ENCODE results near the gene IKZF1.
A peak's percentile ranks its signal among the peaks of the same experiment; 100 is the strongest.

The IKZF1 gene

DNA sequence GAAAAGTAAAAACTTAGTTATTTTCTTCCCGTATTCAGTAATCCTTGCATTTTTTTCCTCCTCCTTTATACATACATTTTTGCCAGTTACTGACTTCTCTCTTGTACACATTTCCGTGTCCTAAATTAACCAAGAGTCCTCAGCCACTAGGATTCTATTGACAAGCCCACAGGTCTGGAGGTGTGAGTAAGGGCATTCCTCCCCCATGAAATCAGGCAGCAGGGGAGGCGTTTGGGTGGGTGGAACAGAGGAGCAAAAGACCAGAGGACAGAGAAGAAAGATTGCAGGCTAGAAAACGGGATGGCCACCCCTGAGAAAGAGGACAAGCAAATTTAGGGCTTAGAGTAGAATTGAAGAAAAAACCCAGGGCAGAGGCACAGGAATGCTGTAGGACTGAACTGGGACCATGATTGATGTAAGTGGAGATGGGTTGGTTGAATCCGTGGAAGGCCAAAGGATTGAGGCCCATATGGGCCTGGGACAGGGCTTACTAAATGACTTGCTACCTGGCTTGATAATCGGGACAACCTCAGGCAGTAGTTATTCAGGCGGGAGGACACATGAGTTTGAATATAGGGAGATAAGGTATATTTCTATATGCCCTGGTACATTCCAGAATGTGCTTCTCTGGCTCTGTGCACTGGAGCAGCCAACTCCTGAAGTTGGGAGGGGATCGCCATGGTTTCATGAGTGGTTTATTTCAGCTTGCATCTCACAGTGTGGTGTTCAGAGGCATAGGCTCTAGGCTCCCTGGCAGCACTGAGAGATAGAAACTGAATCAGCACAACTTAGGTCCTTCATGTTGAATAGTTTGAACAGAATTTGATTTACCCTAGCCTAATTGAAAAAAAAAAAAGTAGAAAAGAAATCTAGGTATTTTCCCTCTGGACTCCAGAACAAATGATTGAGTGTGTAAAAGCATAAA lies 28.0 kb downstream of the IKZF1 start:
- Histone ChIP-seq H3K9me3 (ENCODE audit: insufficient read depth, low read depth, low read length) (no peaks in the 10 kb centered on the region), H3K4me1 (ENCODE audit: insufficient read depth, low read length, poor library complexity, severe bottlenecking) (peaks cover 82% of the 10 kb centered on the region), H3F3A (ENCODE audit: low read depth) (peaks cover 14% of the 10 kb centered on the region), H3K27me3 (ENCODE audit: insufficient read depth, low read length, poor library complexity, severe bottlenecking) (no peaks in the 10 kb centered on the region), H3K4me3 (ENCODE audit: low read length, poor library complexity, severe bottlenecking) (peak overlapping the region; percentile 71), H3K4me2 (ENCODE audit: low read depth, low read length, poor library complexity, severe bottlenecking) (peak overlapping the region; percentile 95), H3K36me3 (ENCODE audit: insufficient read depth, low read length) (peaks cover 44% of the 10 kb centered on the region), H3K9ac (ENCODE audit: low read depth, low read length, poor library complexity, severe bottlenecking) (peak overlapping the region; percentile 85), H3K9me2 (replicated peaks; ENCODE audit: low read depth, low read length) (no peaks in the 10 kb centered on the region), H4K20me1 (ENCODE audit: insufficient read depth, low read length, poor library complexity, severe bottlenecking) (no peaks in the 10 kb centered on the region), H3K79me2 (ENCODE audit: insufficient read depth, low read length) (peaks cover 79% of the 10 kb centered on the region), H2AFZ (ENCODE audit: low read length) (no peak overlapping the region)
- no peak for TF ChIP-seq EZH2phosphoT487 (IDR thresholded peaks at IDR 0.05; ENCODE audit: borderline replicate concordance)
- TF ChIP-seq, protein P1, sequence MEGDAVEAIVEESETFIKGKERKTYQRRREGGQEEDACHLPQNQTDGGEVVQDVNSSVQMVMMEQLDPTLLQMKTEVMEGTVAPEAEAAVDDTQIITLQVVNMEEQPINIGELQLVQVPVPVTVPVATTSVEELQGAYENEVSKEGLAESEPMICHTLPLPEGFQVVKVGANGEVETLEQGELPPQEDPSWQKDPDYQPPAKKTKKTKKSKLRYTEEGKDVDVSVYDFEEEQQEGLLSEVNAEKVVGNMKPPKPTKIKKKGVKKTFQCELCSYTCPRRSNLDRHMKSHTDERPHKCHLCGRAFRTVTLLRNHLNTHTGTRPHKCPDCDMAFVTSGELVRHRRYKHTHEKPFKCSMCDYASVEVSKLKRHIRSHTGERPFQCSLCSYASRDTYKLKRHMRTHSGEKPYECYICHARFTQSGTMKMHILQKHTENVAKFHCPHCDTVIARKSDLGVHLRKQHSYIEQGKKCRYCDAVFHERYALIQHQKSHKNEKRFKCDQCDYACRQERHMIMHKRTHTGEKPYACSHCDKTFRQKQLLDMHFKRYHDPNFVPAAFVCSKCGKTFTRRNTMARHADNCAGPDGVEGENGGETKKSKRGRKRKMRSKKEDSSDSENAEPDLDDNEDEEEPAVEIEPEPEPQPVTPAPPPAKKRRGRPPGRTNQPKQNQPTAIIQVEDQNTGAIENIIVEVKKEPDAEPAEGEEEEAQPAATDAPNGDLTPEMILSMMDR (conservative IDR thresholded peaks at IDR 0.05; ENCODE audit: low read length) = no peak

DNA sequence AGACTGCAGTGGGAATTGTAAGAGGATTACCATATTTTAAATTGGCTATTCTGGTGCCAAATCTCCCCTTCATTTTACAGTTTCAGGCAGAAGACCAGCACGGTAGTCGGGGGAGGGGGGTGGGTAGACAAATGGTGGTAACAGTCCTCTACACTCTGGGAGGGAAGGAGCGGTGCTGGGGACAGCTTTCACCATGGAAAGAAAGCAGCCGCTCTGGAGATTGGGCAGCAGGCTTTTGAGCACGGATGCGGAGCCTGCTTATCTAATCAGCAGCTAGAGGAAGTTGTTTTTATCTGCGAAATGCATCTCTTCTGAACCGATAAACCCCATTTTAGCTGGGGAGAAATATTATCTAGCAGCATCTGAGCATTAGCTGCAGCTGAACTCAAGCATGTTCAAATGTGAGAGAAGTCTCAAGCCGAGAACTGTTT lies 28.7 kb downstream of the IKZF1 start:
- peak overlapping the region; percentile 85 for H3K9ac ChIP-seq (ENCODE audit: low read depth, low read length, poor library complexity, severe bottlenecking)
- H3K27me3 ChIP-seq (ENCODE audit: insufficient read depth, low read length, poor library complexity, severe bottlenecking) = no peaks in the 10 kb centered on the region
- peaks cover 89% of the 10 kb centered on the region for H3K4me1 ChIP-seq (ENCODE audit: insufficient read depth, low read length, poor library complexity, severe bottlenecking)
- no peaks in the 10 kb centered on the region for H3K9me3 ChIP-seq (ENCODE audit: insufficient read depth, low read depth, low read length)
- H3K79me2 ChIP-seq (ENCODE audit: insufficient read depth, low read length) = peaks cover 79% of the 10 kb centered on the region
- H4K20me1 ChIP-seq (ENCODE audit: insufficient read depth, low read length, poor library complexity, severe bottlenecking) = no peaks in the 10 kb centered on the region
- H3K36me3 ChIP-seq (ENCODE audit: insufficient read depth, low read length) = peaks cover 37% of the 10 kb centered on the region
- peak overlapping the region; percentile 71 for H3K4me3 ChIP-seq (ENCODE audit: low read length, poor library complexity, severe bottlenecking)
- H3K4me2 ChIP-seq (ENCODE audit: low read depth, low read length, poor library complexity, severe bottlenecking) = peak overlapping the region; percentile 95
- TF ChIP-seq EZH2phosphoT487 (IDR thresholded peaks at IDR 0.05; ENCODE audit: borderline replicate concordance) = no peak
- TF ChIP-seq, protein P1 (conservative IDR thresholded peaks at IDR 0.05; ENCODE audit: low read length) = no peak
- H3F3A ChIP-seq (ENCODE audit: low read depth) = peaks cover 14% of the 10 kb centered on the region
- no peak overlapping the region for H2AFZ ChIP-seq (ENCODE audit: low read length)
- no peaks in the 10 kb centered on the region for H3K9me2 ChIP-seq (replicated peaks; ENCODE audit: low read depth, low read length)

DNA sequence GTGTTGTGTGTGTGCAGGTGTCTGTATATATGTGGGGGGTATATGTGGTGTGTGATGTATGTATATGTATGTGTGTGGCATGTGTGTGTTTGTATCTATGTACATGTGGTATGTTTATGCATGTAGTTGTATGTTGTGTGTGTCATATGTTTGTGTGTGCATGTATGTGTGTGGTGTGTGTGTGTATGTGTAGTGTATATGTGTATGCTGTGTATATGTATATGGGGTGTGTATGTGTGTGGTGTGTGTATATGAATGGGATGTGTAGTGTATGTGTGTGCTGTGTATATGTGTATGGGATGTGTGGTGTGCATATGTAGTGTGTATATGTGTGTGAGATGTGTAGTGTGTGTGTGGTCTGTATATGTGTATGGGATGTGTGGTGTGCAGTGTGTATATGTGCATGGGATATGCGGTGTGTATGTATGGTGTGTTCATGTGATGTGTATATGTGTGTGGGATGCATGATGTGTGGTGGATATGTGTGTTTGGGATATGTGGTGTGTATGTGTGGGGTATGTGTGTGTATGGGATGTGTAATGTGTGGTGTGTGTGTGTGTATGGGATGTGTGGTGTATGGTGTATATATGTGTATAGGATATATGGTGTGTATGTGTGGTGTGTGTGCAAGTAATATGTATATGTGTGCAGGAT lies 30.0 kb downstream of the IKZF1 start:
- Histone ChIP-seq H3K9ac (ENCODE audit: low read depth, low read length, poor library complexity, severe bottlenecking) (peak overlapping the region; percentile 85), H3K9me2 (replicated peaks; ENCODE audit: low read depth, low read length) (no peaks in the 10 kb centered on the region), H3K4me2 (ENCODE audit: low read depth, low read length, poor library complexity, severe bottlenecking) (peak overlapping the region; percentile 95), H3K36me3 (ENCODE audit: insufficient read depth, low read length) (peaks cover 27% of the 10 kb centered on the region), H3F3A (ENCODE audit: low read depth) (peaks cover 14% of the 10 kb centered on the region), H3K9me3 (ENCODE audit: insufficient read depth, low read depth, low read length) (no peaks in the 10 kb centered on the region), H3K79me2 (ENCODE audit: insufficient read depth, low read length) (peaks cover 89% of the 10 kb centered on the region), H3K4me3 (ENCODE audit: low read length, poor library complexity, severe bottlenecking) (peak overlapping the region; percentile 71), H4K20me1 (ENCODE audit: insufficient read depth, low read length, poor library complexity, severe bottlenecking) (no peaks in the 10 kb centered on the region), H3K4me1 (ENCODE audit: insufficient read depth, low read length, poor library complexity, severe bottlenecking) (peaks cover 100% of the 10 kb centered on the region), H2AFZ (ENCODE audit: low read length) (no peak overlapping the region), H3K27me3 (ENCODE audit: insufficient read depth, low read length, poor library complexity, severe bottlenecking) (no peaks in the 10 kb centered on the region)
- TF ChIP-seq EZH2phosphoT487 (IDR thresholded peaks at IDR 0.05; ENCODE audit: borderline replicate concordance) = no peak
- TF ChIP-seq, protein P1 (conservative IDR thresholded peaks at IDR 0.05; ENCODE audit: low read length) = no peak

All from Loucy (cell line).